ENCODE measurements around the gene ZNF181.

DNA sequence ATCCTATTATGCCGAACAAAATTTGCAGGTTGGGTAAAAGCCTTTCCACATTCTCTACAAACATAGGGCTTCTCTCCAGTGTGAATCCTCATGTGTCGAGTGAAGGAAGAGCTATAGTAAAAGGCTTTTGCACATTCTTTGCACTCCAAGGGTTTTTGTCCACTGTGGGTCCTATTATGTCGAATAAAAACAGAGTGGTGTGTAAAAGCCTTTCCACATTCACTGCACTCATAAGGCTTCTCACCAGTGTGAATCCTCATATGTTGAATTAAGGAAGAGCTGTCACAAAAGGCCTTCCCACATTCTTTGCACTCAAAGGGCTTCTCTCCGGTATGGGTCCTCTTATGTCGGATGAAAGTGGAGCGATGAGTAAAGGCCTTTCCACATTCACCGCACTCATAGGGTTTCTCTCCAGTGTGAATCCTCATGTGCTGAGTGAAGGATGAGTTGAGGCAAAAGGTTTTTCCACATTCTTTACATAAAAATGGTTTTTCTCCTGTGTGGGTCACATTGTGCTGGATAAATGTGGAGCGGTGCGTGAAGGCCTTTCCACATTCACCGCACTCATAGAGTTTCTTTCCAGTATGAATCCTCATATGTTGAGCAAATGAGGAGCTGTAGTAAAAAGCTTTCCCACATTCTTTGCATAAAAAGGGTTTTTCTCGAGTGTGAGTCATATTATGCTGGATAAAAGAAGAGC lies 25.3 kb downstream of the ZNF181 start:
- no peak for TF ChIP-seq EZH2phosphoT487 (IDR thresholded peaks at IDR 0.05; ENCODE audit: low read depth, severe bottlenecking, unreplicated experiment)
- TF ChIP-seq, protein P1, sequence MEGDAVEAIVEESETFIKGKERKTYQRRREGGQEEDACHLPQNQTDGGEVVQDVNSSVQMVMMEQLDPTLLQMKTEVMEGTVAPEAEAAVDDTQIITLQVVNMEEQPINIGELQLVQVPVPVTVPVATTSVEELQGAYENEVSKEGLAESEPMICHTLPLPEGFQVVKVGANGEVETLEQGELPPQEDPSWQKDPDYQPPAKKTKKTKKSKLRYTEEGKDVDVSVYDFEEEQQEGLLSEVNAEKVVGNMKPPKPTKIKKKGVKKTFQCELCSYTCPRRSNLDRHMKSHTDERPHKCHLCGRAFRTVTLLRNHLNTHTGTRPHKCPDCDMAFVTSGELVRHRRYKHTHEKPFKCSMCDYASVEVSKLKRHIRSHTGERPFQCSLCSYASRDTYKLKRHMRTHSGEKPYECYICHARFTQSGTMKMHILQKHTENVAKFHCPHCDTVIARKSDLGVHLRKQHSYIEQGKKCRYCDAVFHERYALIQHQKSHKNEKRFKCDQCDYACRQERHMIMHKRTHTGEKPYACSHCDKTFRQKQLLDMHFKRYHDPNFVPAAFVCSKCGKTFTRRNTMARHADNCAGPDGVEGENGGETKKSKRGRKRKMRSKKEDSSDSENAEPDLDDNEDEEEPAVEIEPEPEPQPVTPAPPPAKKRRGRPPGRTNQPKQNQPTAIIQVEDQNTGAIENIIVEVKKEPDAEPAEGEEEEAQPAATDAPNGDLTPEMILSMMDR (IDR thresholded peaks at IDR 0.05; ENCODE audit: poor library complexity) = no peak

Measured in hepatocyte (in vitro differentiated cells).